ENCODE data around the gene EEFSEC. TPM values are rescaled to one million over a fixed set of nuclear protein-coding genes. Genes with fewer than 3 reads are reported as not detected.

EEFSEC gene
- total RNA-seq, 1 donor from 2014 or later = 10.1 TPM

- no peak for DNase-seq (ENCODE audit: low read depth)
- H3K4me3 ChIP-seq (ENCODE audit: low read depth, low read length) = no peak overlapping the region
- TF ChIP-seq CTCF (conservative IDR thresholded peaks at IDR 0.05; ENCODE audit: low read depth, low read length) = no peak
These were observed 298.8 kb downstream of the EEFSEC start for GRCh38 chr3:128452120-128452519.

- no peak for DNase-seq (ENCODE audit: low read depth)
- no peak for TF ChIP-seq CTCF (conservative IDR thresholded peaks at IDR 0.05; ENCODE audit: low read depth, low read length)
These were observed 299.5 kb downstream of the EEFSEC start for GRCh38 chr3:128452678-128453275.

GRCh38 chr3:128453501-128454309 is 300.4 kb downstream of the EEFSEC start:
- H3K4me3 ChIP-seq (ENCODE audit: low read depth, low read length) = no peak overlapping the region
- TF ChIP-seq CTCF (conservative IDR thresholded peaks at IDR 0.05; ENCODE audit: low read depth, low read length) = no peak
- DNase-seq (ENCODE audit: low read depth) = no peak

More at GRCh38 chr3:128452678-128453275, 299.5 kb downstream of the EEFSEC start:
- no peak overlapping the region for H3K4me3 ChIP-seq (ENCODE audit: low read depth, low read length)

- no peak for DNase-seq (ENCODE audit: low read depth)
- TF ChIP-seq CTCF (conservative IDR thresholded peaks at IDR 0.05; ENCODE audit: low read depth, low read length) = no peak
- H3K4me3 ChIP-seq (ENCODE audit: low read depth, low read length) = no peak overlapping the region
These were observed 301.0 kb downstream of the EEFSEC start for GRCh38 chr3:128454310-128454618.

- no peak for TF ChIP-seq CTCF (conservative IDR thresholded peaks at IDR 0.05; ENCODE audit: low read depth, low read length)
- no peak overlapping the region for H3K4me3 ChIP-seq (ENCODE audit: low read depth, low read length)
- no peak for DNase-seq (ENCODE audit: low read depth)
These were observed 301.8 kb downstream of the EEFSEC start for GRCh38 chr3:128455116-128455515.

GRCh38 chr3:128455786-128456748 is 302.8 kb downstream of the EEFSEC start:
- no peak overlapping the region for H3K4me3 ChIP-seq (ENCODE audit: low read depth, low read length)
- no peak for TF ChIP-seq CTCF (conservative IDR thresholded peaks at IDR 0.05; ENCODE audit: low read depth, low read length)
- DNase-seq (ENCODE audit: low read depth) = no peak

All from epithelial cell of proximal tubule (primary cell).